Fibroblast of the aortic adventitia (primary cell): Measurements from ENCODE around the gene SAP30L. TPM values are rescaled to one million over a fixed set of nuclear protein-coding genes. Genes with fewer than 3 reads are reported as not detected.

Experiments
- DNase-seq: peaks from one replicate; pipeline ENCODE4 v3.0.0-alpha.2; 2010; ENCODE audit warnings: low read depth
- H3K4me3 ChIP-seq: 2 replicates; pipeline ENCODE4 v1.5.1; 2011; ENCODE audit warnings: low read depth, mild to moderate bottlenecking, control low read depth, low read length, moderate library complexity
- CTCF ChIP-seq: IDR thresholded peaks from 2 replicates; pipeline ENCODE4 v1.5.1; 2011; ENCODE audit warnings: mild to moderate bottlenecking, low read length, control low read depth, inconsistent platforms; ENCODE audit not compliant: insufficient read depth
- total RNA-seq: library from RNA; depleted of rRNA; stranded (reverse); fragments of >200 nt; gene quantifications from 2 replicates; pipeline ENCODE4 v1.2.3, GENCODE V29; 2012; ENCODE audit warnings: low replicate concordance

Gene SAP30L
- total RNA-seq, 1 donor, result 30.3 TPM

- peak; percentile 72 for DNase-seq
- no peak overlapping the region for H3K4me3 ChIP-seq
- TF ChIP-seq CTCF, result peak; percentile 90
Observed at GRCh38 chr5:154467655-154468354, 22.0 kb downstream of the SAP30L start.

DNA sequence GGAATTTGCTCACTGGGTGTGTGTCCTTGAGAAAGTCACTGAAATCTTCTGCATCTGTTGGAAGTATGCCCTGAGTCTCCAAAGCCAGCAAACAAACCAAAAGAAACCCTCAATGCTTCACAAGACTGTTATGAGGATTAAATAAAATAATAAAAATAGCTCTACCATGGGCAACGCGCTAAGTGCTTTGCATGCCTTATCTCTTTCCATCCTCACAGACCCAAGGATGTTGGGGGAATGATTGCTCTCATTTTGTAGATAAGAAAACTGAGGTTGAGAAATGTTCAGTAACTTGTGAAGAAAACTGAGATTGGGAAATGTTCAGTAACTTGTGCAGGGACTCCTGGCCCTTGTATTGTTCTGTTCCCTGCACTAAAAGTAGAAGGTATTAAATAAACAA lies 24.3 kb downstream of the SAP30L start:
- DNase-seq, result peak; percentile 29
- TF ChIP-seq CTCF, result no peak

DNA sequence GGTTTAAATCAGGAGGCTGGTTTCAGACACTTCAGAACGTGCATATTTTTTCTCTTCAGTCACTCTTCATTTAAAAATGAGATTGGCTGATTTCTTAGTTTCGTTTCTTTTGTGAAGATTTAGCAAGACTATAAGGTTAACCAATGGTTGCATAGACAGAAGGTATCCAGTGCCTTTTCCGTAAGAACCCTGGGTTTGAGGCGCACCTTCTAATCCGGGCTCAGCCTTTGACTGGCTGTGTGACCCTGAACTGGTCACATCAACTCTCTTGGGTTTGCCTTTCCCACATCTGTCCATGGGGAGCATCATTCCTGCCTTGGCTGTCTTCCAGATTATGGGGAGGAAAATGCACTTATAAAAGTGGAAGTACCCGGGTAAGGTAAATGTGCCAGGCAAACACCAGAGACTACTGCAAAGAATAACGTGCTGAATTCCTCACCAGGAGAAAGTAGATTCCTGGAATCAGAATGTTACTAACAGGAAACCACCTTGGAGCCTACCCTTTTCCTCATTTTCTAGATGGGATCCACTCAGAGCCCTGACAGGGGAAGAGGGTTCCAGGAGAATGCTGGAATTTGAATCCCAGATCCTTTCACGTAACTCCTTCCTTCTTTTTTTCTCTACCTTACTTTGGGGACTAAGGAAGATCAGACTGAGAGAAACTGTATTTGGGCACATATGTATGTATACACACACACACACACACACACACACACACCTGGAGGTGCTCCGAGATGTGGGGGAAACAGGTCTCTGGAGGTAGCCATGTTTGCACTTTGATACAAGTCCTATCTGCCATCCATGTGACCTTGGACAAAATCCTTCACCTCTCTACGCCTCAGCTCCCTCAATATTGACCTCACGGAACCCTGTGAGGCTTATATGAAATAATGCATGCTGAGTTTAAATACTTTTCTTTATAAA lies 25.4 kb downstream of the SAP30L start:
- no peak for DNase-seq
- TF ChIP-seq CTCF, result no peak
- no peak overlapping the region for H3K4me3 ChIP-seq

More for the DNA sequence above, 24.3 kb downstream of the SAP30L start:
- no peak overlapping the region for H3K4me3 ChIP-seq

GRCh38 chr5:154472871-154473580 lies 27.2 kb downstream of the SAP30L start:
- no peak for DNase-seq
- TF ChIP-seq CTCF, result no peak
- H3K4me3 ChIP-seq, result no peak overlapping the region

GRCh38 chr5:154473581-154474283 lies 27.9 kb downstream of the SAP30L start:
- no peak for TF ChIP-seq CTCF
- no peak for DNase-seq
- no peak overlapping the region for H3K4me3 ChIP-seq
